CD4-positive, alpha-beta T cell treated with Interleukin-10 for 1 hour (primary cell): ENCODE data around the gene CYP26B1.
"Not testable (repeated sequence)": the region's sequence is repeated elsewhere in the genome, so short reads cannot be mapped to it uniquely, and the experiment has no call there.

Source experiments
- DNase-seq: peaks from one replicate; pipeline ENCODE4 v3.0.0-alpha.2; 2020

CYP26B1 gene

GRCh38 chr2:72104821-72105588 is 42.7 kb downstream of the CYP26B1 start:
- DNase-seq: no peak

DNA sequence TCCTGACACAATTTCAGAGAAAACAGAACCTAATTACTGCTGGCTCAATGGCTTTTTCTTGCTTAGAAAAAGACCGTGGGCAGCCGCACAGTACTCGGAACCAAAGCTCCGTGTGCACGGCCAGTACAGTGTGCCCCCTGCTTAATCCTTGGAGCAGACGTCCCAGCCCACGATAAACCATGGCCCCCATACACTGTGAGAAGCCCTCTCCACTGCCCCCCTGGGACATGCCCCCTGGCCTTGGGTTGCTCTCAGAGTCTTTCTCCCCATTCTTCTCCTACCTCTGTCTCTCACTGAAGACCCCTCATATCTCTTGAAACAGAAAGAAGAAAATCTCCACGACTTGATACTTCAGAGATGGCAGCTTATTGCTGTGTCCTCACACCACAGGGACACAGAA is 44.0 kb downstream of the CYP26B1 start:
- no peak for DNase-seq

DNA sequence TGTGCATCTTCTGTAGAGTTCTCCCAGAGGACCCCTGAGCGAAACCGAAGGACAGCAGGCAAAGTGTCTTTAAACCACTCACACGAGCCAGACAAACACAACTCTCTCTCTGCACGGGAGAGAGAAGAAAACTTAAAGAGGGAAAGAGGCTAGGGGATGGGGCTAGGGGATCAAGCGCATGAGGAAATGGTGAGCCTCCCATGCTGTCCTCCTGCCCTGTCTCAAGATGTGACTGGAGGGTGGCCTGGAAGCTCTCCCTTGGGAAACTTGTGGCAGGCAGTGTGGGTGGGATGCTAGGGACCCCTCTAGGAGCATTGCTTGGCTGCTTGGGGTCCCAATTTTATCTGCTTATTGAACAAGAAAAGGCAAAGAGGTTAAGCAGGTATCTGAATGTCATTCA is 44.5 kb downstream of the CYP26B1 start:
- no peak for DNase-seq

- no peak for DNase-seq
These were observed 48.7 kb downstream of the CYP26B1 start for GRCh38 chr2:72098935-72099334.

DNA sequence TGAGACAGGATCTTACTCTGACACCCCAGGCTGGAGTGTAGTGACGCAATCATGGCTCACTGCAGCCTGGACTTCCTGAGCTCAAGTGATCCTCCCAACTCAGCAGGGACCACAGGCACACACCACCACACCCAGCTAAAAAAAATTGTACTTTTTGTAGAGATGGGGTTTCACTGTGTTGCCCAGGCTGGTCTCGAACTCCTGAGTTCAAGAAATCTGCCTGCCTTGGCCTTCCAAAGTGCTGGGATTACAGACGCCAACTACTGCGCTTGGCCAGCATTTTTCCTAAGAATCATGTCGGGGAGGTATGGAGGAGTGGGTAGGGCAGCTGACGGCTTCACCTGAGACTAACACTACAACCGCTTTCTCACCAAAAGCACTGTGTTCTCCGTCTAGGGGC is 50.4 kb downstream of the CYP26B1 start:
- DNase-seq: no peak

DNA sequence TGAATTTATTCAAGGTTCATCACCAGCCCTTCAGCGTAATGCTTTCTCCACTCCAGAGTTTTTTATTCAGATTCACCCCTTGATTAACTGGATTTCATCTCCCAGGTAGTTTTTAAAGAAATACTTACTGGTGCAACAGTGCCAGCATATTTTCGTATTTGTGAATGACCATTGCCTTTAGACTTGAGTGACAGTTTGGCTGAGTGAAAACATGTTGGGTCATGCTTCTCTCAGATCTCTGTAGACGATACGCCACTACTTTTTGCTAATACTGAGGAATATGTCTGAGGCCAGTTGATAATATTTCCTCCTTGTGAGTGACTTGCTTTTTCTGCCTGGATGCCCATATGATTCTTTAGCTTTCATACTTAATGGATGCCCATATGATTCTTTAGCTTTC is 51.5 kb downstream of the CYP26B1 start:
- DNase-seq: no peak

DNA sequence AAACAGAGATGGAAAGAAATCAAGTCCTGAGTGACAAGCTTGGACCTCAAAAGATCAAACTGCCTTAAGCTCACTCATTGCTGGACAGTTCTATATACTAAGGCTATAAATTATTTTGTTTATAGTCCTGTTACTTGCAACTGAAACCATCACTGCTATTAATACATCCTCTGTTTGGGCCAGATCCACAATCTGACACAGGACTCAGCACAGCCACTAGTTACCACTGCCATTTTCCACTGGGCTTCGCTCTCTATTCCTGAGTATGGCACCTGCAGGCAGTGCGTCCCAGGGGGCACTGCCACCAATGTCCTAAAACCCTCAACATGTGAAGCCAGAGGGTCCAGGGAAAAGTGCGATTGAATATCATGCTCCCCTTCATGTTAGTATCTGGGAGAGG is 52.3 kb downstream of the CYP26B1 start:
- DNase-seq: no peak

DNA sequence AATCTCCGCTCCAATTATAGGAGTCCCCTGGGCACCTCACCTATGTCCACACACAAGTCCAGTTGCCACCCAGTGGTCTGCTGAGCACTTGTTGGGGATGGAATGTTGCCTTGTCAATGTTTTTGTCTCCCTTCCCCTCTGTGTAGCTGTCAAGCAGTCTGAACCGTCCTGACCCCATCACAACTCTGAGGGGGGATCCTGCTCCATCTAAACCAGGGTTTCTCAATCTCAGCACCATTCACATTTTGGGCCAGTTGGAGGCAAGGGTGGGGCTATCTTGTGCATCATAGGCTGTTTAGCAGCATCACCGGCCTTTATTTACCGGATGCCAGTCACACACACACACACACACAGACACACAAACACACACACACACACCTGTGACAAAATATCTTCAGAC is 53.0 kb downstream of the CYP26B1 start:
- no peak for DNase-seq

GRCh38 chr2:72092111-72092510 is 55.6 kb downstream of the CYP26B1 start:
- DNase-seq: no peak

DNA sequence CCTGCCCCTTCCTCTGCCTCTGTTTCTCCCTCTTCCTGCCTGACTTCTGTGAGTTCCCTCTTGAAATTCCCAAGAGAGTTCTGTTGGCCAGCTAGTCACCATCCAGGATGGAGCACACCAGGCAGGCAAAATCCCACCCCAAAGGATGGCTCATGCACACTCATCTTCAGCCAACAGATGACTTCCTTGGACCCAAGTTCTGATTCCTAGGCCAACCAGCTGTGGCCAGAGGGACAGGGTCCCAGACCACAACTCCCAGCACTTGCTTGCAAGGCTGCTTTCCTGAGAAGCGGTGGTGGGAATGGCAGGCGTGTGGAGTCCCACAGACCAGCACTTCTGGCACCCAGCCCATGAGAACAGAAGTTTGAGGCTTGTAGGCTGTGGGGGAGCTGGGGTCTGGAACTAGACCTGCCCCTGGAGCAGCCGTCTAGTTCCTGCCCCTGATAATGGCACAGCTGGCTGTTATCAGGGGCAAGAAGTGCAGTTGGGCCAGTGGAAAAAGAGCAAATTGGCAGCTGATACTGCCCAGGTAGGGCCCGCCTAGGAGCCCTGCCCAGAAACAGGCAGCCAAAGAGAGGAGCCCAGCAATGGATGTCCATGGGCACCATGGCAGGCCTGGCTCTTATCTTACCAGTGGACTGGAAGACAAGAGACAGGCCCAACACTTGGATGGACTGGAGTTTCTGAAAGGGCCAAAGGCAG is 56.7 kb downstream of the CYP26B1 start:
- no peak for DNase-seq

- no peak for DNase-seq
These were observed 57.4 kb downstream of the CYP26B1 start for GRCh38 chr2:72090271-72090720.

- DNase-seq: no peak
These were observed 58.1 kb downstream of the CYP26B1 start for GRCh38 chr2:72089537-72089936.

GRCh38 chr2:72089028-72089427 is 58.6 kb downstream of the CYP26B1 start:
- DNase-seq: no peak

GRCh38 chr2:72086871-72087633 is 60.6 kb downstream of the CYP26B1 start:
- DNase-seq: not testable (repeated sequence)

DNA sequence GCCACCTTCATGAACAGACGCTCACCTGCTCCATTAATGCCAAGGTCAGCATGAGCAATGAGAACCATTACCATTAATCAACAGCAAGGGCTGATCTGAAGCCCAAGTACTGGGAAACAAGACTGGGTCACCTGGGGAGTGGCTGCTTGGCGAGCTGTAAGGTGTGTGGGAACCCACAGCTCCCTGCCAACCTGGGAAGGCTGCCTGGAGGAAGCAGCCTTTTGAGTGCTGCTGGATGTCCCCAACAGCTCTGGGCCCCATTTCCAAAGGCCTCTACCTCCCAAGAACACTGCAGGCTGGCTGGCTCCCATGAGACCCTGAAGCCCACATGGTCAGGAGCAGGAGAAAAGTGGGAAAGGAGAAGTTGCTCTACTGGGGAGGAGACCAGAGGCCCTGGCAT is 62.1 kb downstream of the CYP26B1 start:
- no peak for DNase-seq

DNA sequence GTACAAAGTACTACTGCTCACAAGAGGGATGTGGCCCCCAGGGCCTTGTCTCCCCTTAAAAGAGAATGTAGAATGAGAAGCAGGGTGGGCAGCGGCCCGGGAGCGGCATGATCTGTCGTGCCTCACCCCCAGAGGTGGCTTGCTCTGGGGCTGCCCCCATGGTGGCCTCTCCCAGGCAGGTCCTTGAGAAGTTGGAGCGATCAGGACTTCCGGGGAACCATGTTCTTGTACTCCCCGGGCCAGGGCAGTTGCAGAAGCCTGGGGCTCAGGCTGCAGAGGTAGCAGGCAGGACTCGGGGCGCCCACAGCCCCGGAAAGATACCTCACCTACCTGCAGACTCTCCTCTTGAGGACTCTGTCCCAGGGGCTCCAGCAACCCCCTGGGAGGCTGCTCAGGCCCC is 62.6 kb downstream of the CYP26B1 start:
- DNase-seq: no peak

GRCh38 chr2:72084584-72084976 is 63.1 kb downstream of the CYP26B1 start:
- no peak for DNase-seq

DNA sequence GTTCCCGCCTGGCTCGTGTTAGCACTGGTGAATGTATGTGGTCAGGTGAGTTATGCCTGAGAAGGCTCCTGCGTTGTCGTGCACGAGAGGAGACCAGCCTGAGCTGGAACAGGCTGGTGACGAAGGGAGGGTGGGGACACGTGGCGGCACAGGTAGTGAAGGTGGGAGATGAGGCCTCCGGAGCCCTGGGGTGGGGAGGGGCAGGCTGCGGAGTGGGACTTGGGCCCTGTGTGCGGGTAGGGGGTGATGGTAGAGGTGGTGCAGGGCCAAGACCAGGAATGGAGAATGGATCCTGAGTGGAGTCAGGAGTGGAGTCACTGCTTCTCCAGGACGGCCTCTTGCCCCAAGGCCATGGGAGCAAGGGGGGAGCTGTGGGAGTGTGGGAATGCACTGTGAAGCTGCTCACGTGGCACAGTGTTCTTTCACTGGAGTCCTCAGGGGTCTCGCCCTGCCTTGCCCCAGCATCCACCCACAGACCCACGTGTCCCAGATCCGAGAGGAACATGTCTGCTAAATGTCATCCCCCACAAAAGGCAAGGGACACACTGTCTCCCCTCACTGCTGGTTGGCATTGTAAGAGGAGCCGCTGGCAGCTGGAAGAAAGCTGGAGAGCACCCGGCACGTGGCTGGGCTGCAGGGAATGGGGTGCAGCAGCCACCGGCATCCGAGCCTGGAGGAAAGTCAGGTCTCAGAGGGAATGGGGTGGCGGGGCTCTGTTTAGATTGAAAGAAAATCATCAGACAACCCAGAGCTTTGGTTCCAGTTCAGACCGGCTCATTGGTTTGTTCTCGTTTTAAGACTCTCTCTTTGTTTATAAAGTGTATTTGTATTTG is 63.7 kb downstream of the CYP26B1 start:
- no peak for DNase-seq

- DNase-seq: no peak
These were observed 64.8 kb downstream of the CYP26B1 start for GRCh38 chr2:72082887-72083286.

DNA sequence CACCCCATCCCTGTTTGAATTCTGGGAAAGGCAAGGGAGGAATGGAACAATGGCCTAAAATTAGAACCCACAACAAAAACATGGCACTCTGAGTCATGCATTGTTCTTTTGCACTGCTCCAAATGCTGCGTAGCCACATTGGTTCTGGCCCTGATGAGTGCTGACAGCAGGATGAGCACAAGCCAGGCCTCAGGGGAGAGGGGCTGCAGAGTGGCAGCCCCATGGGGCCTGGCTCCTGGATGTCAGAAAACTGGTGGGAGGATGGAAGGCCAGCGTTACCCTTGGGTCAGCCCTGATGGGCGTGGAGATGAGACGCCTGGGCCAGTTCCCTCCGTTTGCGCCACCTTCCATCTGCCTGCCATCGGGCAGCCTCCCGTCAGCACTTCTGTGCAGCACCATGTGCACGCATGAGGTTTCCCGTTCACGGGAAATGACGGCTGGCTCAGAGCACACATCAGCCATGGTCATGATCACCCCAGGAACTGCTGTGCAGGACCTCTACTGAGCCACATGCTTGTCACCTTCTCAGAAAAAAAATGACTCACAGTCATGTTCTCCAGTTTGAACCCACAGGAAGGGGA is 65.6 kb downstream of the CYP26B1 start:
- DNase-seq: no peak

DNA sequence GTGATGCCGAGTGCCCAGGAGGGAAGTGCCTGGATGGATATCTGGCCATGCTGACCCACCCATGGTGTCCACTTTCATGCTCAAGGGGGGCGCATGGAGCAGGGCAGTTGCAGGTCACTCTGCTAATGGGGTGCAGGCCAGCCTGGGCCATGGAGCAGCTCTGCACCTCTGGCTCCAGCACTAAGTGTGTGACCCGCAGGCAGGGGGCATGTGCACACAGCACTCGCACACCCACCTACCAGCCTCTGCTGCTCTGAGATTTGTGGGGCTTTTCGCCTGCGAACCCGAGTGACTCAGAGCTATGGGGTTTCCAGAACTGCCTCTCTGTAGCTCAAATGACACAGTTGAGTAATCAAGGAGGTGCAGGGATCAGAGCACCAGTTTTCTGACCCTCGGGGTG is 66.2 kb downstream of the CYP26B1 start:
- DNase-seq: no peak
